ENCODE measurements around the gene MYO1B. TPM values are rescaled to one million over a fixed set of nuclear protein-coding genes. Genes with fewer than 3 reads are reported as not detected.

MYO1B gene
- polyA plus RNA-seq, 1 donor from 2014 or later: 72.2 TPM

GRCh38 chr2:191386938-191387536 is 141.8 kb downstream of the MYO1B start:
- H3K9me3 ChIP-seq (ENCODE audit: low read length): no peaks in the 10 kb centered on the region
- no peaks in the 10 kb centered on the region for H3K79me2 ChIP-seq (replicated peaks; ENCODE audit: insufficient read depth, low read length)
- no peak overlapping the region for H3K27ac ChIP-seq (ENCODE audit: low read length)
- H3K4me2 ChIP-seq (ENCODE audit: low read length): no peak overlapping the region
- no peak overlapping the region for H3K4me3 ChIP-seq (ENCODE audit: low read length)
- no peak overlapping the region for H3K9ac ChIP-seq (ENCODE audit: low read length)
- no peak overlapping the region for H2AFZ ChIP-seq (ENCODE audit: low read depth, low read length)
- no peaks in the 10 kb centered on the region for H3F3A ChIP-seq (ENCODE audit: insufficient read depth, low read length, poor library complexity, severe bottlenecking)
- no peaks in the 10 kb centered on the region for H3K27me3 ChIP-seq (ENCODE audit: insufficient read depth, low read depth, low read length)
- TF ChIP-seq EP300 (conservative IDR thresholded peaks at IDR 0.05; ENCODE audit: poor library complexity, severe bottlenecking) (no peak), CTCF (IDR thresholded peaks at IDR 0.05; ENCODE audit: poor library complexity, severe bottlenecking) (no peak), SMC3 (conservative IDR thresholded peaks at IDR 0.05; ENCODE audit: poor library complexity) (no peak), EZH2 (IDR thresholded peaks at IDR 0.05; ENCODE audit: borderline replicate concordance, insufficient read depth, low read length, poor library complexity, severe bottlenecking) (no peak)
- H3K9me2 ChIP-seq (ENCODE audit: insufficient read depth, low read length): no peaks in the 10 kb centered on the region
- peaks cover 16% of the 10 kb centered on the region for H3K36me3 ChIP-seq (ENCODE audit: insufficient read depth, low read length)
- no peaks in the 10 kb centered on the region for H4K20me1 ChIP-seq (ENCODE audit: insufficient read depth)

- Histone ChIP-seq H3K9ac (ENCODE audit: low read length) (no peak overlapping the region), H3K27ac (ENCODE audit: low read length) (no peak overlapping the region), H3K79me2 (replicated peaks; ENCODE audit: insufficient read depth, low read length) (no peaks in the 10 kb centered on the region), H3K4me2 (ENCODE audit: low read length) (no peak overlapping the region), H3K9me2 (ENCODE audit: insufficient read depth, low read length) (no peaks in the 10 kb centered on the region), H3F3A (ENCODE audit: insufficient read depth, low read length, poor library complexity, severe bottlenecking) (no peaks in the 10 kb centered on the region), H3K9me3 (ENCODE audit: low read length) (no peaks in the 10 kb centered on the region), H4K20me1 (ENCODE audit: insufficient read depth) (no peaks in the 10 kb centered on the region), H3K36me3 (ENCODE audit: insufficient read depth, low read length) (peaks cover 19% of the 10 kb centered on the region), H2AFZ (ENCODE audit: low read depth, low read length) (no peak overlapping the region), H3K4me3 (ENCODE audit: low read length) (no peak overlapping the region), H3K27me3 (ENCODE audit: insufficient read depth, low read depth, low read length) (no peaks in the 10 kb centered on the region)
- TF ChIP-seq TAF1 (IDR thresholded peaks at IDR 0.05; ENCODE audit: low read depth) (no peak), POLR2AphosphoS5 (IDR thresholded peaks at IDR 0.05) (no peak), REST (IDR thresholded peaks at IDR 0.05; ENCODE audit: borderline replicate concordance) (no peak), SMC3 (conservative IDR thresholded peaks at IDR 0.05; ENCODE audit: poor library complexity) (no peak), EP300 (conservative IDR thresholded peaks at IDR 0.05; ENCODE audit: poor library complexity, severe bottlenecking) (no peak), MXI1 (conservative IDR thresholded peaks at IDR 0.05; ENCODE audit: poor library complexity, severe bottlenecking) (no peak)
Measured at GRCh38 chr2:191389288-191389687, 144.1 kb downstream of the MYO1B start.

- Histone ChIP-seq H3K9me2 (ENCODE audit: insufficient read depth, low read length) (no peaks in the 10 kb centered on the region), H3K4me3 (ENCODE audit: low read length) (no peak overlapping the region), H3K36me3 (ENCODE audit: insufficient read depth, low read length) (peaks cover 19% of the 10 kb centered on the region), H2AFZ (ENCODE audit: low read depth, low read length) (no peak overlapping the region), H3K4me2 (ENCODE audit: low read length) (no peak overlapping the region), H3K27ac (ENCODE audit: low read length) (no peak overlapping the region), H3K9me3 (ENCODE audit: low read length) (no peaks in the 10 kb centered on the region), H3K27me3 (ENCODE audit: insufficient read depth, low read depth, low read length) (no peaks in the 10 kb centered on the region), H4K20me1 (ENCODE audit: insufficient read depth) (no peaks in the 10 kb centered on the region), H3K9ac (ENCODE audit: low read length) (no peak overlapping the region), H3F3A (ENCODE audit: insufficient read depth, low read length, poor library complexity, severe bottlenecking) (no peaks in the 10 kb centered on the region), H3K79me2 (replicated peaks; ENCODE audit: insufficient read depth, low read length) (no peaks in the 10 kb centered on the region)
- TF ChIP-seq MXI1 (conservative IDR thresholded peaks at IDR 0.05; ENCODE audit: poor library complexity, severe bottlenecking): no peak
- no peak for TF ChIP-seq TAF1 (IDR thresholded peaks at IDR 0.05; ENCODE audit: low read depth)
- no peak for TF ChIP-seq RAD21 (conservative IDR thresholded peaks at IDR 0.05)
- TF ChIP-seq EZH2 (IDR thresholded peaks at IDR 0.05; ENCODE audit: borderline replicate concordance, insufficient read depth, low read length, poor library complexity, severe bottlenecking): no peak
- no peak for TF ChIP-seq REST (IDR thresholded peaks at IDR 0.05; ENCODE audit: borderline replicate concordance)
- no peak for TF ChIP-seq POLR2AphosphoS5 (IDR thresholded peaks at IDR 0.05)
- no peak for TF ChIP-seq SMC3 (conservative IDR thresholded peaks at IDR 0.05; ENCODE audit: poor library complexity)
- no peak for TF ChIP-seq CTCF (IDR thresholded peaks at IDR 0.05; ENCODE audit: poor library complexity, severe bottlenecking)
- TF ChIP-seq EP300 (conservative IDR thresholded peaks at IDR 0.05; ENCODE audit: poor library complexity, severe bottlenecking): no peak
Measured at GRCh38 chr2:191391171-191391570, 146.0 kb downstream of the MYO1B start.
